ENCODE results near the gene IGF1R.
"Not testable (repeated sequence)": the region's sequence is repeated elsewhere in the genome, so short reads cannot be mapped to it uniquely, and the experiment has no call there.

Gene IGF1R

DNA sequence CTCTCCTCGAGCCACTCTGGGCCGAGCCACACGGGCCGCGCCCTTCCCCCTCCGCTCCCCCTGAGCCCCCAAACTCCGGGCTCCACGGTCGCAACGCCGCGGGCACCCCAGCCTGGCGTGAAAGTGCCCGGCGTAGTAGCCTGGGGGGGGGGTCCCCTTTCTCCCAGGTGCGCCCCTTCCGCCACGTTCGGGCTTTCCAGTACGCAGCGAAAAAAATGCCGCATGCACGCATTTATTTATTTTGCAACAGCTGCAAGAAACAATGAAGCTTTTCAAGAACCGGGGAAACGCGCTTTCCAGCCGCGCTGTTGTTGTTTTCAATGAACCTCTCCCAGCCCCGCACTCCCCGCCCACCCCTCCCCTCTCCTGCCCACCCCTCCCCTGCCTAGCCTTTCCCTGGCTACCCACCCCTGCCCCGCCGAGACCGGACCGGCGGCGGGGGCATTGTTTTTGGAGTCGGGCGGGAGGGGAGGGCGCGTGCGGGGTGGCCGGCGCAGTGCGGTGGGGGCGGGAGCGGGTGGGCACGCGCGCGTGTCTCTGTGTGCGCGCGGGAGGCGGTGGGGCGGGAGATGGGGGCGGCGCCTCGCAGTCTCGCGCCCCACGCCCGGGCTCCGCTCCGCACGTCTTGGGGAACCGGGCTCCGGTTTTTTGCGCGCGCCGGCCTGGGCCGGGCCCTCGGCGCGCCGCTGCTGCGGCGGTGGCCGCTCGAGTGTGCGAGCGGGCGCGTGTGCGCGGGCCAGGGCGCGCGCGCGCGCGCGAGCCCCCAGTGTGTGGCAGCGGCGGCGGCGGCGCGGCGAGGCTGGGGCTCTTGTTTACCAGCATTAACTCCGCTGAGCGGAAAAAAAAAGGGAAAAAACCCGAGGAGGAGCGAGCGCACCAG, at the start of gene IGF1R:
Gene IGF1R, plus strand, starts transcription at position 766 of the 880 bp plus-strand sequence. CDS start 1,043 bp downstream, outside the sequence.
- peak; percentile 83 for DNase-seq

DNA sequence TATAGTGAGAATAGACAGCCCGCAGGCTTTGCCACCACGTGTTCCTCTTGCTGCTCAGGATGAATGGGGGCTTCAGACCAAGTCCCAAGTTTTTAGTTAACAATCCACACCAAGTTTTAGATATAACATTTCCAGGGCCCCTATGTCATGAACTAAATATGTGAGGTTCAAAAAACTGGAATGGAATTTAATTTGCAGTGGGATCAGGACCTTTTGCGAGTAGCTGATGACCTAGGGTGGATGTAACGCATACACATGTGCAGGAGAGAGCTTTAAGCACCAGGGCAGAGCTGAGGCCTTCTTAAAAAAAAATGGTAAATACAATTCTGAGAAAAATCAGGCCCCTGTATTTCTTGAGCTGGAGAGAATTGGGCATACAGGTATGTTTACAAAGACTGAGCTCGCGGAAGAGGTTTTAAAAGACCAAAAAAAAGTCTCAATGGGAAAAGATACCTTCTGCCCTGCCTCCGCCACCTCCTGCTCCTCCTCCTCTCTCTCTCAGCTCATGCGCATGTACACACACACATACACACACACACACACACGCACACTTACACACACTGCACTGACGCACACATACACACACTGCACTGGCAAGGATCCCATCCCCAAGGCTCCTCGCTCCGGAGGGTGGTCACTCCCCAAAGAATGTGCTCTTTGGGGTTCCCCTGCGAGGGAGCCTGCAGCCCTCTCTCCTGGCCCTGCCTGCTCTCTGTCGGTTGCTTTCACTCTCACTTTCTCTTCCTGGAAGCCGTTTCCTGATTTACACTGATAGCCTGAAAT, 48.2 kb upstream of the IGF1R start:
- peak; percentile 35 for DNase-seq

DNA sequence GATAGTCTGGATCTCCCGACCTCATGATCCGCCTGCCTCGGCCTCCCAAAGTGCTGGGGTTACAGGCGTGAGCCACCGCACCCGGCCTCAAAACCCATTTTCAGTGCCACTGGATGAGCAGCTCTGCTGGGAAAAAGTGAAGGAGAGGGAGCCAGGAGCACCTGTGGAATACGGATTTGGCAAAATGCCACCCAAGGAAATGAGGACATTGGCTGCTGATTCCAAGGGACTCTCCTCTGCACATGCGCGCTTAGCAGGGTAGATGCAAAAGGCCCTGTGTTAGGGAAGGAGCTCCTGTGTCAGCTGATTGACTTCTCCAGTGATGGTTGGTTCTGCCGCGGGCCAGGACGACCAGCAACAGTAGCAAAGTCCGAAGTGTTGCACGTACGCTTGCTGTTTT, 43.4 kb upstream of the IGF1R start:
- DNase-seq: no peak

DNA sequence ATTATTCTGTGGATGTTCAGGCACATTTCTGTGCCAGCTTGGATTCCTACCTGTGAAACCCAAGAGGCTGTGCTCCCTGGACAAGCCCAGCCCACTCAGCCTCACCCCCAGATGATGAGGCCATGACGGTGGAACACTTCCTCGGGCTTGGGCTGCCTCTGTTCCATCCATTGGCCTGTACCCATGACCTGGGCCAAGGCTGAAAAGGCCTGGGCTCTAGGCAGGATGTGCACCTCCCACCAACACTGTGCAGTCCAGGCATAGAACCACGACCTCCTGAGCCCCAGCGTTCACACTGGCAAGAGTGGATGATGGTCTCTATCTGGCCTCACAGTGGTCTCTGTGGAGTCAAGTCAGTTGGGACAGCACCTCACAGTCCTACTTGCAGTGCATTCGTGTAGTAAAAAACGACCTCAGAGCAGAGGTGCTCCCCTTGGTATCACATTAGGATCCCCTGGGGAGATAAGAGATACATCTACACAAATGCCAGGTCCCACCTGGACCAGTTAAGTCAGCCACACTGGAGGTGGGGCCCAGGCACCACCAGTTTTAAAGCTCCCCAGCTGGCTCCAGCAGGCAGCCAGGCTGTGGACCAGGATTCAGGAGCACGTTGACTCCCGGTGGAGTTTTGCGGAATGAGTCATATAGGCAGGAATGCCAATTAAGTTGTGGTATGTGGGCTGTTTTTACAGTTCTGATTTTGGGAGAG, 39.0 kb upstream of the IGF1R start:
- DNase-seq: no peak

DNA sequence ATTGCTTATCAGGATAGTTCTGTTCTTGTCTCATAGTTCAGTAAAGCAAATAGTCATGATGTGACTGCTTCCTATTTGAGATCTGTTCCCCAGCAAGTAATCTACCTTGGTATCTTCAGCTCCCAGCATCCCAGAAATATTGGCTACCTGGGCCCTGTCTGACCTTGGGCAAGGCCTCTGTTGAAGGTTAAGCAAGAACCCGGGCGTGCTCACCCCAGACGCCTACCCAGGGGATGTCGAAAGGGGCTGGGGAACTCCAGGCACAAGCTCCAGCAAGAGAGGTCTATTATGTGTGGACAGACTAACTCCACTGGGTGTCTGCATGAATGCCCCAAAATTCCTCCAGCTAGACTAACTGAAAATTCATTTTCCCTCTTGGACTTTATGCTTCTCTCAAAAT, 37.3 kb upstream of the IGF1R start:
- no peak for DNase-seq

DNA sequence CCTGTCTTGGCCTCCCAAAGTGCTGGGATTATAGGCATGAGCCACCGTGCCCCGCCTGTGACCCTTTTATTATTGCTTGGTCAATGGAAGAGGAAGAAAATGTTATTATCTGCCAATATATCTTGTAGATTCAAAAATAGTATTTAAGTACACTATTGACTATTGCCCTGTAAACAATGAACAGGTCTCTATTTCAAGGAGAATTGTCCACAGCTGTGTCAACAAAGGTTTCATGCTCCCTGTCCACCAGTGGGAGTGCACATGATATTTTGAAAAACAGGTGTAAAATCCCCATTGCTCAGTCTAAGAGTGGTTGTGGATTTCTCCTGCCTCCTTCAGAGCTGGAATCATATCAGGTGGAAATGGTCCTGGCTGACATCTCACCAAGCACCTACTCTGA, 36.5 kb upstream of the IGF1R start:
- no peak for DNase-seq

DNA sequence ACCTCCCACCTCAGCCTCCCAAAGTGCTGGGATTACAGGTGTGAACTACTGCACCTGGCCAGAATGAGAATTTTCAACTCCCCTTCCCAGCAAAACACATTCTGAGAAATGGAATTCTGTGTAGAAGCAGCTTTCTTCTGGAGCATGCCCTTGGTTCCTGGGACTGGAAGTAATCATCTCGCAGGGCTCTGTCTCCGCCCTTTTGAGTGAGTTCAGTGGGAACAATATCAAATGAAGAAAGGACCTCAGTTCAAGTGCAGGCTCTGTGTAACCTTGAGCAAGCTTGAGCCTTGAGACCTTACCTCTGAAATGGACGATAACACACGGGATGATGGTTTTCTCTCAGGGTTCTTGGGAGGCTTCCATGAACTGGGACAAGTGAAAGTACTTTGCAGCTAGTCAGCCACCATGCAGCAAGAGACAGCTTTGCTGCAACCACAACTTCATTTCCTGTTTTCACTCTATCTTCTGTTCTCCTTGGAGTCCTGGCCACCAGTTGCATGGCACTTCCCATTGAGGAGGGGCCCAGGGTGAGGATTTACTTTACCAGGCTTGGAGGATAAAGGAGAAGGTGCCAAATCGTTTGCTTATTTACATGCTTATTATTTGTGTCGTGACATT, 35.7 kb upstream of the IGF1R start:
- DNase-seq: no peak

DNA sequence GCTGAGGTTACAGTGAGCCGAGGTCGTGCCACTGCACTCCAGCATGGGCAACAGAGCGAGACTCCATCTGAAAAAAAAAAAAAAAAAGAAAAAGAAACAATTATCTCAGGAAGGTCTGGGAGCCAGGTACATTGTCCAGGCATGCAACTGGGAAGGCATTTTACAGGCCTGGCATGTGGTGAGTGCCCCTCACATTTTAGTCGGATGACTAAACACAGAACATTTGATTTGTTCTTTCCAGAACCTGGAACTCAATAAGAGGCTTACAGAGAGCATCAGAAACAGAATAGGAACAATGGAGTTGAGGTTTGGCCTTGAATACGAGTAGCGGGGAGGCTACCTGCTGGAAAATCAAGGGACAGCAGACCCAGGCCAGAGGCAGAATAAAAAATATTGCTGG, 33.7 kb upstream of the IGF1R start:
- no peak for DNase-seq

DNA sequence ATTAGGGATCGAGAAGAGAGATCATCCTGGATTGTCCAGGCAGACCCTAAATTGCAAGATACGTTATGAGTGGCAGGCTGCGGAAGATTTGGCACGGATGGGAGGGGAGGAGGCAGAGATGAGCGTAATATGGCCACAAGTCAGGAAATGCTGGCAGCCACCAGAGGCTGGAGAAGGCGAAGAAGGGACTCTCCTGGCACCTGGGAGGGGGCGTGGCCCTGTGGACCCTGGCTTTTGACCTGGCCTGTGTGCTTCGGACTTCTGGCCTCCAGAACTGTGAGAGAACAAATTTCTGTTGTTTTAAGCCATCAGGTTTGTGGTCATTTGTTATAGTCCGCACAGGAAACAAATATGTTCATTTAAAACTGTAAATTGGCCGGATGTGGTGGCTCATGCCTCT, 31.9 kb upstream of the IGF1R start:
- no peak for DNase-seq

DNA sequence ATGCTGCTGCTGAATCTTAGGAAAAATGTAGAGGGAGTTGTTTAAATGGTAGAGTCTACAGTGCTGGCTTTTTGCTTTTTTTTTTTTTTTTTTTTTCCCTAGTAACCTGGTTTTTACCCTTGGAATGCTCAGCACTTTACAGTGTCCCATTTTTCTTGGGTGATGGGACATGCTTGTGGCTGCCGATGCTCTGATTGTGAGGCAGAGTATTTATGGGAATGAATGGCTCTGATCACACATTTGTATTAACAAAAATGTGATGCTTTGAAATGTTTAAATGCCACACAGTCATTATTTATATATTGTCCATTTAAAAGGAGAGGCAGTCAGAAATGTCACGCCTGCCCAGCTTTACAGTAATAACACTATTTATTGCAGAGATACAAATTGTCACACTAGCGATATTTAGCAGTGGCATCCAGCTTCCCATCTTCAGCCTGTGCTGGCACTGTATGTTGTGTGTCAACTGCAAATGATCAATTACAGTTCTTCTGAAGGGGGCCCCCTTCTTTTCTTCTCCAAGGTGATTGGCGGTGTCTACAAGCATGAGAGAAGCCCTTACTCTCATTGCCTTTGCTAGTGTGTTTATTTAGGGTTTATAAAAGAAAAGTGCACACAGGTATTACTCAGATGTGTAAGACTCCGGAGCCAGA, 30.9 kb upstream of the IGF1R start:
- no peak for DNase-seq

DNA sequence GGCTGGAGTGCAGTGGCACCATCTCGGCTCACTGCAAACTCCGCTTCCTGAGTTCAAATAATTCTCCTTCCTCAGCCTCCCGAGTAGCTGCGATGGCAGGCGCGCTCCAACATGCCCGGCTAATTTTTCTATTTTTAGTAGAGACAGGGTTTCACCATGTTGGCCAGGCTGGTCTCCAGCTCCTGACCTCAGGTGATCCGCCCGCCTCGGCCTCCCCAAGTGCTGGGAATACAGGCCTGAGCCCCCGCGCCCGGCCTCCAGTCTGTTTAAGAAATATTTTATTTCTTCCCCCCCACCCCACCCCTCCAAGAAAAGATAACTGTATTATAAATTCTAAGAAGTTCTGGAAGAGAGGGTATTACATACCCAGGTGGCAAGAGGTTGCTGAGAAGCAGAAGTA, 29.8 kb upstream of the IGF1R start:
- not testable (repeated sequence) for DNase-seq

DNA sequence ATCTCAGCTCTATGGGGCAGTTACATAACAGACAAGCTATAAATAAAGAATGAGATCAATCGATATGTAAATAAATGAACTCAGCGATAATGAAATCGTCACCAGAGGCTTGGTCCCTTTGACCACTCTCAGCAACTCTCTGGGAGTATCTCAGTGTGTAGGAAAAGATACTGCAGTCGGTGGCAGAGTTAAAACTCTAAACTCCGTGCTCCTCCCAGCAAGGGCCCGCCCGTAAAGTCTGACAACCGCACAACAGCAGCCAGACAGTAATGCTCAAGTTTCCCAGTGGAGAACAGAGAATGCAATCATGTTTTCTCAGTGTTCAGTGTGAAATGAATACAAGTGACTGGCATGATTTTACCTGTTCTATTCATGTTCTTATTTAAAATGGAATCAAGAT, 28.3 kb upstream of the IGF1R start:
- no peak for DNase-seq

DNA sequence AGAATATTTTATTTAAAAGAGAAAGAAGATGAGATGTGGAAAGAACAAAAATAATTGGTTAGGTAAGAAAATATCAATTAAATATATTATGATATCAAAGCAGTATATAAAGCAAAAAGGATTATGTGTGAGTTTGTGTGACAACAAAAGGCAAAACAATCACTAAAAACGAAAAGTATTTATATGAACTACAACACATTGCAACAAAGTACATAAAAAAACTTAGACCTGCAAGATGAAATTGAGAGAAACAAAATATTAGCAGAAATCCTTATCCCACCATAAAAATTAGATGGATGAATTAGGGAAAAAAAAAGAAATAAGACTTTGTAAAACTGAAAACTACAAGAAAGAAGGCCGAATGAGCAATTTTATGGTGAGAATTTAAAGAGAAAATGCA, 27.3 kb upstream of the IGF1R start:
- no peak for DNase-seq

DNA sequence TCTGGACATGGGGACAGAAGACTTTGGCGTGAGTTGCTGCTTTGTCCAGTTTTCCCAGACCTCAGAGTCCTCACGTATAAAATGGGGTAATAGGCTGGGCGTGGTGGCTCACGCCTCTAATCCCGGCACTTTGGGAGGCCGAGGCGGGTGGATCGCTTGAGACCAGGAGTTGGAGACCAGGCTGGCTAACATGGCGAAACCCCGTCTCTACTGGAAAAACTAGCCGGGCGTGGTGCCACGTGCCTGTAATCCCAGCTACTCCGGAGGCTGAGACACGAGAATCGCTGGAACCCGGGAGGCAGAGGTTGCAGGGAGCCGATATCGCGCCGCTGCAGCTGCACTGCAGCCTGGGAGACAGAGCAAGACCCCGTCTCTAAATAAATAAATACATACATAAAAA, 22.7 kb upstream of the IGF1R start:
- DNase-seq: no peak

DNA sequence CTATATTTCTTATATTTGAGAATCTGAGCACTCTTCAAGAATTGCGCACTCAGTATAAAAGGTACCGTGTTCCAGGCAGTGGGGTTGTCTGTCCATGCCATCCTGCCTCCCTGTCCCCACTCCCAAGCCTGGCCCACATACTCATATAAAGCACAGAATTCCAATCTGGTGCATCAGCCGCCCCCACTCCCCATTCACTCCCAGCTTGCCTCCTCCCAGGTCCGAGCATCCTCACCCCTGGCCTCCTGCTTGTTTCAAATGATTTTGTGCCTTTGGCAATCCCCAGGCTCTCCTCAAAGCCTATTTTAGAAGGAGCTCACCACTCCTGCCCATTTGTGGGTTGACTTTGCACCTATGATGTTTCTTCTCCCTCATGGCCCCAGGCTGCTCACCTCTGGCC, 22.2 kb upstream of the IGF1R start:
- DNase-seq: no peak

DNA sequence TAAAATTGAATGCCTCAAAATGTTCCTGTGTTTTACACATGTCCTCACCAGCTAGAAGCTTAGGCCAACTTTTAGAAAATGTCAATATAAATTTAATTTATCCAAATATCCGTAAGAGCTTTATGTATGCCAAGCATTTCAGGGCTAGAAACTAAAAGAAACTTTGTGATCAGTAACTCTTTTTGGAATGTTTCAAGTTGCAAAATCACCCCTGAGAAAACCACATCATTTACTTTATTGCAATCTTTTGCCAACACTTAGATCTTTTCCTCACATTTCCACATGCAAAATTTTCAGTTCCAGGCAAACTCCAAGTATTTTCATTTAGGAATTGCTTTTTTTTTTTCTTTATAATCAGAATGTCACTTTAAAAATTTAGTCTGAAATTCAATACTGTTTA, 20.1 kb upstream of the IGF1R start:
- DNase-seq: no peak

DNA sequence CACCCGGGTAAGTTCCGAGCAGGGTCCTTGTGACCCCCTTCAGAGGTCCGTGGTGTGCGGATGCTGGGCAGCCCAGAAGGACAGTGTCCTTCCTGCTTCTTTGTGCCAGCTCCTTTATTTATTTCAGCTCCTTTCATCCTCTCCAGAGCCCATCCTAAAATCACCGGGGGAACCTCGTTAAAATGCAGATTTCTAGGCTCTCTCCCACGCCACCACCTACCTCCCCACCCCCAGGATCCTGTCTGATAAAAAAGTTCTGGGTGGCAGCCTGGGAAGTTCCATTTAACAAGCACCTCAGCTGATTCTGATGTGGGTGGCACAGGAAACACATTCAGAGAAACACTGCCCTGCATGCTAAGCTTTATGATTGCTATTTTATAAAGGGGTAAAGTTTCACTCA, 12.5 kb upstream of the IGF1R start:
- DNase-seq: no peak

DNA sequence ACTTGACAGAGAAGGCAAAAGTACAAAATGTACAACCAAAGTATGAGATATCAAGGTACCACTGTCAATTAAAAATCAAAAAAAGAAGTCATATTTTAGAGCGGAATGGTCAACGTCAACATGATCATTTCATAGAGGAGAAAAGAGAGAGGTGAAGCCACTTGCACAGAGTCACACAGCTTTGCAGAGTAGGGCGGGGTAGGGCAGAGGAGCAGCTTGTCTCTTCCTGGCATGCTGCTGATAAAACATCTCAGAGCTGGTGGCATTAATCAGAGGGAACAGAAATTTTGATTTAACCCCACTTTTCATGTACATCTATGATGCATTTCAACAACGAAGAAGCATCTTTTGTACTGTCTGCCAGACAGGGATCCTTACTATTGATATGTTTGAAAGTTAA, 5.2 kb upstream of the IGF1R start:
- no peak for DNase-seq

DNA sequence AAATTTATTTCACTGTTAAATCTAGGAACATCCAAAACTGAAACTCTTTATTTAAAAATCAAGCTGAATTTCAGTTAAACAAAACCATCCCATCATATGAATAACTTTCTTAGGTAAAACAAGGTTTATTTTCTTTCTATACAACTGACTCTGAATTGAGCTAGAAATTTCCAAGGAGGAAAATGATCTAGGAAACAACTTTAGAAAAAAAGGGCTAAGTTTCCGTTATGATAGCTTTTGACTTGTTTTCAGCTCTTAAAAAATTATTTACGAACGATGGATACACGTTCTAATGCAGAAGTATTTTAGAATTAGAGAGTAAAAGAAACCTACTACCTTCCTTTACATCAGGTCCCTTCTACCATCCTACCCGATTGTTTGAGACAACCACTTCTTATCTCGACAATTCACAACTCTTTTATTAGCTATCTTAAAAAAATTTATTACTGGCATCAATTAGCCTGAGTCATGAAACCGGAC, 1.8 kb upstream of the IGF1R start:
- no peak for DNase-seq

DNA sequence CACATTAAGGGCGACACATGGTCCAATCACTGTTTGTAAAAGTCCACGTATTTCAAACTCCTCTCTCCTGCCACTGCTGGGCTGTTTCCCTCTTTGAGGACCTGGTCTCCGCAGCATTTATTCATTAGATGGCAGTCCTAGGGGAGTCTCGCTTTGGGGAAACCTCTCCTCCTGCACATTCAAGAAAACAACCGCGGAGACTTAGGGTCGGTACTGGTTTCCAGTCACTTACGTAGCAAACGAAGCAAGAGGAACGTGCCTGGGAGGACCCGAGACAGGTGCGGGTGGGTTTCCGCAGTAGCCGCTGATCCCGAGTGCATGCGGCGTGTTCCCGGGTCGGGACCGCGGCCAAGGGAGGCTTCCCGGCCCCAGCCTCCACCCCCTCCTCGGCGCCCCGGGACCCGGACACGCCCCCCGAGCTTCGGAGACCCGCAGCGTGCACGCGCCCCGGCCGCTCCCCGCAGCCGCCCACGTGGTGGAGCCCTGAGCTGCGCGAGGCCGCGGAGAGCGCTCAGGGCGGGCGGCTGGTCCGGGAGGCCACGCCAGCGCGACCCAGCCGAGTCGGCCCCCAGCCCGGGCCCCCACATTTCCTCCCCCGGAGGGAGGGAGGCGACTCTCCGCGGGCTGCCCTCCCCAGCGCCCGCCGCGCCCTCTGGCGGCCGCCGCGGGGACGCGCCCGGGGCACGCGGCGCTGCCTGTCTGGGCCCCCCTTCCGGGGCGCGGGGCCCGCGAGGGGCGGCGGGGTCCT, 1.1 kb upstream of the IGF1R start:
- peak; percentile 64 for DNase-seq

DNA sequence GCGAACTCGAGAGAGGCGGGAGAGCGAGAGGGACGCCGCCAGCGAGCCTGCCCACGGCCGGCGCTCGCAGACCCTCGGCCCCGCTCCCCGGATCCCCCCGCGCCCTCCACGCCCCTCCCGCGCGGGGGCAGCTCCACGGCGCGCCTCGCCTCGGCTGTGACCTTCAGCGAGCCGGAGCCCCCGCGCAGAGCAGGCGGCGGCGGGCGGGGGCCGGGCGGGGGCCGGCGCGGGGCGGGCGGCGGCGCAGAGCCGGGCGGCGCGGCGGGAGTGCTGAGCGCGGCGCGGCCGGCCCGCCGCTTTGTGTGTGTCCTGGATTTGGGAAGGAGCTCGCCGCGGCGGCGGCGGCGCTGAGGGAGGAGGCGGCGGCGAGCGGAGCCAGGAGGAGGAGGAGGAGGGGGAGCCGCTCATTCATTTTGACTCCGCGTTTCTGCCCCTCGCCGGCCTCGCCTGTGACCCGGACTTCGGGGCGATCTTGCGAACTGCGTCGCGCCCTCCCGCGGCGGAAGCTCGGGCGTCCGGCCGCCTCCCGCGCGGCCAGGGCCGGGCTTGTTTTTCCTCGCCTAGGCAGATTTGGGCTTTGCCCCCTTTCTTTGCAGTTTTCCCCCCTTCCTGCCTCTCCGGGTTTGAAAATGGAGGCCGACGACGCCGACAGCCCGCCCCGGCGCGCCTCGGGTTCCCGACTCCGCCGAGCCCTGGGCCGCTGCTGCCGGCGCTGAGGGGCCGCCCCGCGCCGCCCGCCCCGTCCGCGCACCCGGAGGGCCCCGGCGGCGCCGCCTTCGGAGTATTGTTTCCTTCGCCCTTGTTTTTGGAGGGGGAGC, 524 bp downstream of the IGF1R start:
- DNase-seq: peak; percentile 35

Data from stimulated activated CD4-positive, alpha-beta T cell treated with anti-CD3 and anti-CD28 coated beads, Interleukin-4, amount 100 ng/mL, for 24 hours (primary cell).